Measurements from ENCODE around the gene SCFD2.
"Not testable (repeated sequence)": the region's sequence is repeated elsewhere in the genome, so short reads cannot be mapped to it uniquely, and the experiment has no call there.

The SCFD2 gene

DNA sequence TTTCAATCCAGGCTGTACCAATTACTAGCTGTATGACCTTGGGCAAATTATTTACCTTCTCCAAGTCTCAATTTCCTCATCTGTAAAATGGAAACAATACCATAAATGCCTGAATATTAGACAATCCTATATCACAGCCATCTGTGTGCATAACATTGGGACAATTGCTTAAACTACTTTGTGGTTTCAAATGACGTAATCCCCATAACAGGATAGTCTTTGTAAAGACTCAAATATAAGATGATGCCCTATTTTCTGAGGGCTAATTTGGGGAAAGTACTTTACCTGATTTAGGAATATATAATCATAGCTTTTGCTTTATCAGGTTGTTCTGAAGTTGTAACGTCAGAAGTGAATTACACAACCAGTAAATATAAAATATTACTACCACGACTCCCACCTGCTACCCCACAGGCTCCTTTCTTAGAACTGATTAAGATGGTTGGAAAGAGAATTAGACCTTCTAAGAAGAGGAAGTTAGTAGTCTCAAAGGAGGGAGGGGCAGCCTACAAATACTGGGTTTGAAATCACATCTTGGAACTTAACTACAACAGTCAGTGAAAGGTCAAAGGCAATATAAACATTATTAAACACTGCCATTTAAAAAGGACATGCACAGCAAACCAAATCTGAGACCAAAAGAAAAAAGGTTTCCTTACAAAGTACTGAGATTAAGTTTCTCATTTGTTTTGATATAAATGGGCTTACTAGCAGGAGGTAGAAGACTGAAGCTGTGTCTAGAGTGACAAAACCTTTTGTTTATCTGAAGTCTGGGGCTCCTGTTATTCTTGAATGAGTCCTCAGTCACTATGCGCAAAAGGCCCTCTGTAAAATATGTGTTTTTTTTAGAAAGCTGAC is 215.0 kb downstream of the SCFD2 start:
- in situ Hi-C loops (cut with MboI; ENCODE audit: low sequenced_read_pairs), result no loop called here

DNA sequence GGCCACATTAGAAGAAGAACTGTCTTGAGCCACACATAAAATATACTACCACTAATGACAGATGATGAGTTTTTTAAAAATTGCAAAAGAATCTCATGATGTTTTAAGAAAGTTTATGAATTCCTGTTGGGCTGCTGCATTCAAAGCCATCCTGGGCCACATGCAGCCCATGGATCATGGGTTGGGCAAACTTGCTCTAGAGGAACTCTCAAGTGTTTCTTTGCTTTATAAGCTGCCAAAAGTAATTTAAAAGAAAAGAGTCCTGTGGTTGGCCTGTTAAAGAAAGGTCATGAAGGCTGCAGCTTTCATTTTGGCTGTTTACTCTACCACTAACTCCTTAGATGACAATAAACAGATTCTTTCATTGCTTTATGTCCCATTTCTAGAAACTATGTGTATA is 218.2 kb downstream of the SCFD2 start:
- in situ Hi-C loops (cut with MboI; ENCODE audit: low sequenced_read_pairs), result no loop called here

- in situ Hi-C loops (cut with MboI; ENCODE audit: low sequenced_read_pairs), result no loop called here
Measured at GRCh38 chr4:53147197-53147596, 218.7 kb downstream of the SCFD2 start.

DNA sequence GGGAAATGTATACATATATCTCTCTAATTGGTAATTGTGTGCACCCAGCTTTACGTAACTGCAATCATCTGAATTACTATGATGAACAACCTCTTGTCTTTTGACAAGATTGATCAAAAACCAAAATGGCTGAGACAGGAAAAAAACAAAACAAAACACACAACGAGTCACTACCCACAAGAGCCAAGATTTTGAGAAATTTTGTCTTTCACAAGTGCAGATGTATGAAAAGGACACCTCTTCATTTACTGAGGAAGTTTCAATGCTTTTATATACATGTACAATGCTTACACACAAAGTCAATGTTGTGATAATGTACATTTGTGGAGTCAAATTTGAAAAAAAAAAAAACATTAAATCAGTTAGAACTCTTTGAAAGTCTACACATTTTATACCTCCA is 224.6 kb downstream of the SCFD2 start:
- in situ Hi-C loops (cut with MboI; ENCODE audit: low sequenced_read_pairs), result no loop called here

GRCh38 chr4:53139256-53139655 is 226.6 kb downstream of the SCFD2 start:
- in situ Hi-C loops (cut with MboI; ENCODE audit: low sequenced_read_pairs), result not testable (repeated sequence)

DNA sequence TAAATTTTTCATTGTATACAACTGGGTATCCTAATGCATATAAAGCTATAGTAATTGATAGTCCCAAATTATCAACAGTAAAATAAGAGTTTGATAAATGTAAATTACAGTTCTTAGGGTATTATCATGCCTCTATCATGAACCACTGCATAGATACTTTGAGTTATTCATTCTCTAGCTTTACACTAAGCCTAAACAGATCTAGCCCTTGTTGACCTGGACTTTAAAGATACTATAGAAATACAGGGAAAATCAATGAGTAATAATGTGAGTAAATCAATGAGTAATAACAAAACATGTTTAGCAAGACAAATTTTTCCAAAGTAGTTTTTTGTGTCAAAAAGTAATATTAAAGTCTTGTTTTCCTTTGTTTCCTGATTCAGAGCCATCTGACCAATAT is 228.4 kb downstream of the SCFD2 start:
- in situ Hi-C loops (cut with MboI; ENCODE audit: low sequenced_read_pairs), result no loop called here

GRCh38 chr4:53136954-53137353 is 228.9 kb downstream of the SCFD2 start:
- in situ Hi-C loops (cut with MboI; ENCODE audit: low sequenced_read_pairs), result no loop called here

DNA sequence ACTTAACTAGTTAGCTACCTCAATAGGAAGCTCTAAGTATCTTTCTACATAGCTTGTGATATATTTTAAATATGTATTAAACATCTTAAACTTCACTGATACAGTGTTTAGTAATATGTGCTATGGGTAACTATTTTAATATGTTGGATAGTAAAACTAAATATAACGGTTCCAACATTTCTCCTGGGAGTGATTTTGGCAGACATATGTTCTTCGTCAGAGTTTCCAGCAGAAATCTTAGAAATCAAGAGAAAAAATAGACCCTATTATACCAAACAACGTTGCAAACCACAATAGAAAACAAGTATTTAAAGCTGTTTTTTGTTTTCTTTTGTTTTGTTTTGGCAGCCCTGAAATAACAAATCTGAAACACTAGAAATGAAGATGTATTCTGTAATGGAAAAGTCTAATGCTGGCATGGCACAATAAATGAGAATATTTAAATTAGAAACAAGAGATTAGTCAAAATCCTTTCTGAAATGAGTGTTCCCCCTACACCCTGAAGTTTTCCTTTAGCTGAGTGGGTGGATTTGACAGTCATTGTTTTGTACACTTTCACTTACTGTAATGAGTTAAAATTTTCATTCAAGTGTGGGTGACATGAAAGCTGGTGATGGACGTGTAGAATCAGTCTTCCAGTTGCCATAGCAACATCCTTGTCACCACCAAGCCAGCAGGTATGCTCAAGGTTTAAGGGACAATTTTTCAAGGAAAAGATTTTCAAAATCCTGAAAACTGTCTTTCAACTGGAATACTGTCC is 233.5 kb downstream of the SCFD2 start:
- in situ Hi-C loops (cut with MboI; ENCODE audit: low sequenced_read_pairs), result no loop called here

- in situ Hi-C loops (cut with MboI; ENCODE audit: low sequenced_read_pairs), result no loop called here
Measured at GRCh38 chr4:53131562-53131925, 234.3 kb downstream of the SCFD2 start.

DNA sequence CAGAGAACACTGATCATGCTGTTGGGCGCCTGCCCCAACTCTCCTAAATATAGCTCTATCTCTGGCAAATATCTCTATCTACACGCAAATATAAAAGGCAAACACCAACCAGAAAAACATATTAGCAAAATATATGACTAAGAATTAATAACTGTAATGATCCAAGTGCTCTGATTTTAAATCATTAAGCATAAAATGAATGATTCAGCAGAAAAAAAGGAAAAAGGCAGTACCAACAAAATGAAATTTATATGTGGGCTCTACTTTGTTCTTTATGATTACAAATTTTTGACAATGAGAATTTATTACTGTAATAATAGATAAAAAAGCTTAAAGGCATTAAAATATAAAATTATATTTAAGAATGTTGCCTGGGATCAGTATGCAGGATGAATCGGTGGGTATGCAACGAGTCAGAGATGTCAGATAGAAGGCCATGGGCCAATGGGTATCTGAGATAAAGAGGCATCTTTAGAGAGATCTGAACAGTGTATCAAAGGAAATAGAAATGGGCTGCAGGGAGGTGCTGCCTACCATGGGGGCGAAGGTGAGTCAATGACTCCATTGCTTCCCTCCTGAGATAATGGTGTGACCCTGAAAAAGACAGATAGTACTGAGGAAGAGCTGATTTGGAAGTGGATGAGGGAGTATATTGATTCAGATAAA is 234.8 kb downstream of the SCFD2 start:
- in situ Hi-C loops (cut with MboI; ENCODE audit: low sequenced_read_pairs), result no loop called here

- in situ Hi-C loops (cut with MboI; ENCODE audit: low sequenced_read_pairs), result no loop called here
Measured at GRCh38 chr4:53128706-53129357, 237.0 kb downstream of the SCFD2 start.

DNA sequence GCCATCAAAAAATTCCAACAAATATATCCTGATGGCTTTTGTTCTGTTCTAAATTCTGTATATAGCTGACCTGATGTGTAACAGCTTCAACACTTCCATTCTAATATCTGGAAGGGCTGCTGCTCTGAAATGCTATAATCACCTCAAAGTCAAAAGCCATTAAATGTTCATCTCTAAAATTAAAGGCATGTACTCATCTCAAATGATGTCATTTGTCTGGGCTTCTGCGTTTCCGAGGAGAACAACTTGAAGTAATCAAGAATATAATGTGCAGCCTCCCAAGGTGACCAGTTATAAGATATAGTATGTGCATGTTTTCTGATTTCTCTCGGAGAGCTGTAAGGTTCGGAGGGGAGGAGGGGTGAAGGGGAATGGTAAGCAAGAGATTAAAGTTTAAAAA is 237.6 kb downstream of the SCFD2 start:
- in situ Hi-C loops (cut with MboI; ENCODE audit: low sequenced_read_pairs), result no loop called here

- in situ Hi-C loops (cut with MboI; ENCODE audit: low sequenced_read_pairs), result no loop called here
Measured at GRCh38 chr4:53127365-53127764, 238.5 kb downstream of the SCFD2 start.

- in situ Hi-C loops (cut with MboI; ENCODE audit: low sequenced_read_pairs), result no loop called here
Measured at GRCh38 chr4:53126099-53126498, 239.8 kb downstream of the SCFD2 start.

- in situ Hi-C loops (cut with MboI; ENCODE audit: low sequenced_read_pairs), result no loop called here
Measured at GRCh38 chr4:53123819-53124218, 242.0 kb downstream of the SCFD2 start.

DNA sequence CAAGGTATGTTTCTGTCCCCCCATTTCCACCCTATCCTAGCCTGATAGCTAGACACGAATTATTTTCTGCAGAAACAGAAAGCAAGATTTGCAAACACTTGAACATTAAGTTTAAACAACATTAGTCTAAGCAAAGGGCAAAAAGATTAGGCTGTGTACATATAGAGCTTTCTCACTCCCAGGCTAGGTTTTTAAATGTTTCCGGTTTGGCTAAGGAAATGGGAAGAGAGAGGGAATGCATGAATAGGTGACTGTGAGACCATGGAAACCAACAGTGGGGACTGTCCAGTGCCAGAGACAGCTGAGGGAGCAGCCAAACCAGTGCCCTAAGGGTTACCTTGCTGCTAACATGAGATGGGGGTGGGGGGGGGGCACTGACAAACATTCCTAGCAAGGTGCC is 242.7 kb downstream of the SCFD2 start:
- in situ Hi-C loops (cut with MboI; ENCODE audit: low sequenced_read_pairs), result no loop called here

DNA sequence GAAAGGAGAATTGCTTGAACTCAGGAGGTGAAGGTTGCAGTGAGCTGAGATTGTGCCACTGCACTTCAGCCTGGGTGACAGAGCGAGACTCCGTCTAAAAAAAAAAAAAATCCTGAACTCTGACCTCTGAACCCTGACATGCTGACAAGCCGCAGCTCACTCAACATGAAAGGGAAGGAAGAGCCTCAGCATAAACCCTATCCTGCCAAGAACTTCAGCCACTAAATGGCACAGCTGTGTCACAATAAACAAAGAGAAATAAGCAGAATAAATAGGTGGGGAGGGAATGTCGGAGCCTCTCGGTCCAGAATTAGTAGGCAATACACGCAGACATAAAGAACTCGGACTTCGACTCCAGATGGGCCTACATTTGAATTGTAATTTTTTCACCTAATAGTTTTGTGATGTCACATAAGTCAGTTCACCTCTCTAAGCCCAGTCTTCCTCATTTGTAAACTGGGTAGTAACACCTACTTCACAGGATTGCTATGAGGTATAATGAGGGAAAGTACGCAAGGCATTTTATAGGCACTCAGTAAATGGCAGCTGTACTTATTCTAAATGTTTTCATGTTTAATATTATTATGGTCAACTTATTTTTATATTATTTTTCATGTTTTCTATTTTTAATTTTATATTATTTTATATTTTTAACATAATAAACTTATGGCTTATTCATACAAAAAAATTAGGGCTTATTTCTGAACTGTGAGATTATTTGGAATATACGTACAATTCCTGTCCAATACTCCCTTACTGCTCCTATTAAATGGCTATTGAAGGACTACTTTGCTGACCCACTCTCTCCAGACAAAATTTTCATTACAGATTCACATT is 243.4 kb downstream of the SCFD2 start:
- in situ Hi-C loops (cut with MboI; ENCODE audit: low sequenced_read_pairs), result no loop called here

DNA sequence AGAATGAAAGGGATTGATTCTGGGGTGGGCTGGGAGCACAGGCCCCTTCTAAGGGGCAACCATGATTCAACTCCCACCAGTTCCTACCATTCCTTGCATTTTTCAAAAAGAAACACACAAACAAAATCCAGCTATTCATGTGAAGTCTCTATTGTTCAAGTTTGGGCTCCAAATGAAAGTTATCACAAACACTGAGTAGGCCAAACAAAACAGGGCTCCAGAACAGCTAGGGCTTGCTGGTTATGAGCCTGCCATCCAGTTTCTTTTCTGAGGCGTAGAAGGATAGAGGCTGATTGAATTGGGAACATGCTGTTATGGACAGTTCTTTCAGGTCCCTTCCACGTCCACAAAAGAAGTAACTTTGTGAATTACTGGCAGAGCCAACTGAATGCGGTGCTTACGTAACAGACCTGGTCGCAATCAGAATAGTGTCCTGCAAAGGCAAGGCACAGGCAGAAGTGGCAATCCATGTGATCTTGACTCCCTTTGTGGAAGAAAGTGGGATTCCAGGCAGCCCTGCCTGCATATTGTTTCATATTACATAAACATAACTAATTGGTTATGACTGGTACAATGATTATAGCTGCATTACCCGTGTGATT is 244.5 kb downstream of the SCFD2 start:
- in situ Hi-C loops (cut with MboI; ENCODE audit: low sequenced_read_pairs), result no loop called here

DNA sequence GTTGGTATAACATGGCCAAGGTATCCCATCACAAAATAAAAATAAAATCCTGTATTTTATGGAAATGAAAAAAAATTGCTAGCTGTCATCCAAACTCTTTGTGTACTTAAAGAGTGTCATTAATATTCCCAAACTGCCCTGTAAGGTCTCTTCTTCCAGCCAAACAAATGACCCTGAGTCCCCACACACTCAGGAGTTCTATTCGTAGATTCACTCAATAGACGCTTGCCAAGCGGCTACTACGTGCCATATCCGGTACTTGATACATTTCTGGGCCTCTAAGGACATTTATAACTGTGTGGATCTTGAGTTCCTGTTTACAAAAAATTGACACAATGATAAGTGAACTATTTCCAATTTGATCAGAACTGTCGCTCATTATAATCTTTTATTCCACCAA is 245.1 kb downstream of the SCFD2 start:
- in situ Hi-C loops (cut with MboI; ENCODE audit: low sequenced_read_pairs), result no loop called here

DNA sequence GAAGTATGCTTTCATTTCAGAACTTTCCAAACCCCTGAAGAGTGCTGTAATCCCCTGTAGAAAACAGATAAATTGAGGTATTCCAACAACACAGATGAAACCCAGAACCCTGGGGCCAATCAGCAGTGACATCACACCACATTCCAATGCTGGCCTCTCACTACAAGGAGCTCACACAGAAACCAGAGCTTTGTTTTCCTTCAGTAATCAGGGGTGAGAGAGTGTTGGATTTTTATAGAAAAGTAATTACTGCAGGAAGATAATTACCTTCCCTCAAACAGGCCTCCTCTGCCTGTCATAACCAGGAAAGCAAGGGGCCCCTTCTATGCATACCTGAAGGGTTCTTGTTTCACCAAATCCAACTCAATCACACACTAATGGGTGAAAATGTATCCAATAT is 246.2 kb downstream of the SCFD2 start:
- in situ Hi-C loops (cut with MboI; ENCODE audit: low sequenced_read_pairs), result no loop called here
